ENCODE measurements around the gene EFHB. TPM values are rescaled to one million over a fixed set of nuclear protein-coding genes. Genes with fewer than 3 reads are reported as not detected.

Gene EFHB
- total and polyA plus RNA-seq, 8 donors, result 0.83 to 1.7 TPM; not detected in 6

DNA sequence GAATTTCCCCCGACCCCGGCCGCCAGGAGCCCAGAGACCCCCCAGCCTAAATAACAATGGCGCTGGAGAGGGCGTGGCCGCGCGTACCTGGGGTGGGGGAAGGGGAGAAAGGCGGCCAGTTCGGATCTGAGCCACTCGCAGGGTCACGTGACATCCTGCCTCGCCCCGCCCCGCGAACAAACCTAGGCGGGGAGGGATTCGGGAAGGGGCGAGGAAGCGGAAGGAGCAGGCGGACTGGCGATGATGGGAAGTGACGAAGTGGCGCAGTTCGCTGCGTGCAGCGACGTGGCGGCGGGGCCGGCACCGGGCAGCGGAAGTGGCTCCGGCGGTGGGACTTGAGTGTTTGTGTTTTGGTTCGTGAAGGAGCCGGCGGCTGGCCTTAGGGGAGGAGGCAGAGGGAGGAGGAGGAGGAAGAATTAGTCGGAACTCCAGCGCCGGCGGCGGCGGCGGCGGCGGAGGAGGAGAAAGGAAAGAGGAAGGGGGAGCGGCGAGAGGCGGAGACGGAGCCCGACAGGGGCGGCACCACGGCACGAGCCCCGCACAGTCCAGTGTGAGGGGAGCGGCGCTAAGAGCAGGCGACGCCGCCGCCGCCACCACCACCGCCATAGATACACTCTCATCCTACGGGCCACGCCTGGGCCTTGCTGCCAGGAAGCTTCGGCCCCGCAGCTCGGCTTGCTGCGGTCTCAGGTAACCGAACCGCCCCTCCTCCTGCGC, 13.0 kb upstream of the EFHB start, which contains the start of gene RAB5A:
Gene RAB5A, plus strand, starts transcription at position 266 of the 717 bp plus-strand sequence. CDS start 3,802 bp downstream, outside the sequence.
- Histone ChIP-seq H3K36me3 (peaks cover 0 to 17% (median 14%) of the 10 kb centered on the region in 4 donors), H3K4me1 (peaks cover 23 to 49% (median 41%) of the 10 kb centered on the region in 4 donors), H3K27ac (peak within 1 kb of the TSS; percentile 98 to 100 (median 99)), H3K4me3 (peak within 1 kb of the TSS; percentile 89 to 98 (median 96)), H3K27me3 (no peaks in the 10 kb centered on the region), H3K9me3 (no peaks in the 10 kb centered on the region)
- peak; percentile 98 to 99 for DNase-seq
- WGBS, 5 donors, result 0 to 1% (median 0%) methylated on average over 62 to 73 of the region's 73 CpGs
- intact Hi-C loops (cut with DNase I; ENCODE audit: low total_unique reads), result loop anchor here (10.0 kb wide), 1 partner anchor 52 kb away; no protein-coding TSS in a partner anchor
- TF ChIP-seq POLR2A (IDR thresholded peaks at IDR 0.05) (peak in 2 of 4 donors; percentile 71 to 80), POLR2AphosphoS5 (IDR thresholded peaks at IDR 0.05) (peak; percentile 96 to 98 (median 97)), EP300 (IDR thresholded peaks at IDR 0.05) (peak; percentile 75)
- TF ChIP-seq, protein P1, sequence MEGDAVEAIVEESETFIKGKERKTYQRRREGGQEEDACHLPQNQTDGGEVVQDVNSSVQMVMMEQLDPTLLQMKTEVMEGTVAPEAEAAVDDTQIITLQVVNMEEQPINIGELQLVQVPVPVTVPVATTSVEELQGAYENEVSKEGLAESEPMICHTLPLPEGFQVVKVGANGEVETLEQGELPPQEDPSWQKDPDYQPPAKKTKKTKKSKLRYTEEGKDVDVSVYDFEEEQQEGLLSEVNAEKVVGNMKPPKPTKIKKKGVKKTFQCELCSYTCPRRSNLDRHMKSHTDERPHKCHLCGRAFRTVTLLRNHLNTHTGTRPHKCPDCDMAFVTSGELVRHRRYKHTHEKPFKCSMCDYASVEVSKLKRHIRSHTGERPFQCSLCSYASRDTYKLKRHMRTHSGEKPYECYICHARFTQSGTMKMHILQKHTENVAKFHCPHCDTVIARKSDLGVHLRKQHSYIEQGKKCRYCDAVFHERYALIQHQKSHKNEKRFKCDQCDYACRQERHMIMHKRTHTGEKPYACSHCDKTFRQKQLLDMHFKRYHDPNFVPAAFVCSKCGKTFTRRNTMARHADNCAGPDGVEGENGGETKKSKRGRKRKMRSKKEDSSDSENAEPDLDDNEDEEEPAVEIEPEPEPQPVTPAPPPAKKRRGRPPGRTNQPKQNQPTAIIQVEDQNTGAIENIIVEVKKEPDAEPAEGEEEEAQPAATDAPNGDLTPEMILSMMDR (IDR thresholded peaks at IDR 0.05), result no peak

DNA sequence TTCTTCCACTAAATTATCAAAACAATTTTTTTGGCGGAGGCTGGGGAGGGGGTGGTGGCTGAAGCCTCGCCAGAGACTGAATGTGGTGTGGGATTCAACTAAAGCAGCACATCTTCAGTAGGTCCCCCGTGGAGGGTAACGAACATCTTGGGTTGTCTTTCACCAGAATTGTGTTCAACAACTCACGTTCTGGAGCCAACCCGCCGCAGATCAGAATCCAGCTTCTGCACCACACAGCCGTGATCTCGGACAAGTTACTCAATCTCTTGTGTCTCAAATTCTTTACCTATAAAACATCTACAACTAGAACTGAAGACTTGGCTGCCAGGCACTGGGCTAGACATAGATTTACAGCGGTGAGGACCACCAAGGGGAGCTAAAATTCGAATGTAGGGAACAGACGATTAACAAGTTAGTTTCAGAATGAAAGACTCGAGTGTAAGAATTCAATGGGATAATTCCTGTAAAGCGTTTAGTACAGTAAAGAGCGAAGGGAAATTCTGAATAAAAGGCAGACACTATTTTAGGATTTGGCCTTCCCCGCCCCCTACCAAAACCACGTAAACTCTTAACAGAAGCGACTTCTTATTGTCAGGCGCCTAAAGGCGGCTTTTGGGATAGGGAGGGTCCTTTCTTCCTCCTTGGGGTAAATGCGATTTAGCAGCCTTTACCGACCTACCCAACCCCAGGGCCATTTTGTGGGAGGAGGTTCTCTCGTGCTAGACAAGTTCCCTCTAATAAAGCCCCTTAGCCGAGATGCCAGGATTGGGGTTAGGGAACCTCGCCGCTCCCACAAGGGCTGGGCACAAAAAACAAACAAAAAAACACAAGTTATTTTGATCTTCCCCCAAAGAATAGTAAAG, 12.2 kb upstream of the EFHB start:
- WGBS, 5 donors, result 36 to 54% (median 38%) methylated on average over 25 to 26 of the region's 26 CpGs
- no peaks in the 10 kb centered on the region for H3K27me3 ChIP-seq
- peak overlapping the region; percentile 98 to 100 (median 99) for H3K27ac ChIP-seq
- H3K9me3 ChIP-seq, result no peaks in the 10 kb centered on the region
- TF ChIP-seq EP300 (IDR thresholded peaks at IDR 0.05) (no peak), POLR2AphosphoS5 (IDR thresholded peaks at IDR 0.05) (no peak), POLR2A (IDR thresholded peaks at IDR 0.05) (no peak)
- TF ChIP-seq, protein P1 (IDR thresholded peaks at IDR 0.05), result no peak
- intact Hi-C loops (cut with DNase I; ENCODE audit: low total_unique reads), result loop anchor here (10.0 kb wide), 1 partner anchor 51 kb away; no protein-coding TSS in a partner anchor
- DNase-seq, result peak in 1 of 2 donors; percentile 22
- peak overlapping the region; percentile 89 to 98 (median 96) for H3K4me3 ChIP-seq
- H3K36me3 ChIP-seq, result peaks cover 0 to 9% (median 6%) of the 10 kb centered on the region in 4 donors
- peaks cover 23 to 41% (median 34%) of the 10 kb centered on the region in 4 donors for H3K4me1 ChIP-seq

GRCh38 chr3:19945534-19945933, 11.5 kb upstream of the EFHB start:
- Histone ChIP-seq H3K4me1 (peaks cover 23 to 34% (median 29%) of the 10 kb centered on the region in 4 donors), H3K9me3 (no peaks in the 10 kb centered on the region), H3K36me3 (peaks cover 0 to 2% (median 1%) of the 10 kb centered on the region in 4 donors), H3K4me3 (peak overlapping the region in 1 of 4 donors; percentile 98), H3K27me3 (no peaks in the 10 kb centered on the region), H3K27ac (no peak overlapping the region)
- peak in 1 of 2 donors; percentile 23 for DNase-seq
- WGBS, 5 donors, result 81 to 98% (median 90%) methylated on average over 9 of the region's 9 CpGs
- TF ChIP-seq, protein P1 (IDR thresholded peaks at IDR 0.05), result no peak
- no peak for TF ChIP-seq POLR2A (IDR thresholded peaks at IDR 0.05)
- no peak for TF ChIP-seq POLR2AphosphoS5 (IDR thresholded peaks at IDR 0.05)
- TF ChIP-seq EP300 (IDR thresholded peaks at IDR 0.05), result no peak
- intact Hi-C loops (cut with DNase I; ENCODE audit: low total_unique reads), result loop anchor here (10.0 kb wide), 1 partner anchor 51 kb away; no protein-coding TSS in a partner anchor

DNA sequence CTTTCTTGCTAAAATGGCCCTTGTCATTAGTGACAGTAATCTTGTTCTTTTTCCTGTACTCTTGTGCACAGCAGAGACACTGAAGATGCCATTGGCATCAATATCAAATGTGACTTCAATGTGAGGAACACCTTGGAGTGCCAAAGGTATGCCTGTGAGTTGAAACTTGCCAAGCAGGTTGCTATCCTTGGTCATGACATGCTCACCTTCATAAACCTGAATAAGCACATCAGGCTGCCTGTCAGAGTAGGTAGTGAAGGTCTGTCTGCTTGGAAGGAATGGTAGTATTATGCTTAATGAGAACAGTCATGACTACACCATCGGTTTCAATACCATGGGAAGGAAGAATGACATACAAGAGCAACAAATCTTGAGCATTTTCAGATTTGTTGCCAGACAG, 6.6 kb upstream of the EFHB start:
- intact Hi-C loops (cut with DNase I; ENCODE audit: low total_unique reads), result loop anchor here (10.0 kb wide), 1 partner anchor 46 kb away; no protein-coding TSS in a partner anchor
- Histone ChIP-seq H3K4me1 (peaks cover 0 to 1% (median 0%) of the 10 kb centered on the region in 4 donors), H3K4me3 (no peak overlapping the region), H3K36me3 (no peaks in the 10 kb centered on the region), H3K27ac (no peak overlapping the region), H3K9me3 (no peaks in the 10 kb centered on the region), H3K27me3 (no peaks in the 10 kb centered on the region)
- WGBS, 5 donors, result 77 to 91% (median 87%) methylated on average over 1 of the region's 1 CpG
- TF ChIP-seq, protein P1 (IDR thresholded peaks at IDR 0.05), result no peak
- TF ChIP-seq EP300 (IDR thresholded peaks at IDR 0.05), result no peak
- DNase-seq, result no peak
